Mammary epithelial cell (primary cell): ENCODE results near the gene CACNA2D4.

ENCODE experiments used
- CTCF ChIP-seq, 2 donors: IDR thresholded peaks in 1 of 2; conservative IDR thresholded peaks in 1 of 2; 2 replicates each; pipeline ENCODE4 v1.5.1; 2011 to 2012; ENCODE audit warnings: inconsistent platforms in 2 of 2, low read length in 2 of 2, mild to moderate bottlenecking in 2 of 2, control low read depth in 1 of 2, low read depth in 1 of 2; ENCODE audit not compliant: insufficient read depth in 1 of 2; ENCODE audit errors: extremely low read depth in 1 of 2
- EZH2 ChIP-seq: IDR thresholded peaks from 2 replicates; pipeline ENCODE4 v1.6.1; 2012; ENCODE audit warnings: low read length, inconsistent platforms, borderline replicate concordance

- TF ChIP-seq EZH2: no peak
- no peak for TF ChIP-seq CTCF (conservative IDR thresholded peaks at IDR 0.05 in 1 of 2, IDR thresholded peaks at IDR 0.05 in 1 of 2; ENCODE audit: extremely low read depth in 1 of 2, insufficient read depth in 1 of 2, low read depth in 1 of 2, low read length in 2 of 2)
These were observed 11.9 kb downstream of the CACNA2D4 start for GRCh38 chr12:1906579-1906978.
